ENCODE data around the gene DNER.

- TF ChIP-seq CTCF (IDR thresholded peaks at IDR 0.05; ENCODE audit: insufficient read depth, low read length) (no peak), POLR2AphosphoS5 (IDR thresholded peaks at IDR 0.05; ENCODE audit: low read depth) (no peak)
Observed at GRCh38 chr2:229530434-229530833, 183.9 kb downstream of the DNER start.
